Measurements from ENCODE around the gene USP46.

The USP46 gene

DNA sequence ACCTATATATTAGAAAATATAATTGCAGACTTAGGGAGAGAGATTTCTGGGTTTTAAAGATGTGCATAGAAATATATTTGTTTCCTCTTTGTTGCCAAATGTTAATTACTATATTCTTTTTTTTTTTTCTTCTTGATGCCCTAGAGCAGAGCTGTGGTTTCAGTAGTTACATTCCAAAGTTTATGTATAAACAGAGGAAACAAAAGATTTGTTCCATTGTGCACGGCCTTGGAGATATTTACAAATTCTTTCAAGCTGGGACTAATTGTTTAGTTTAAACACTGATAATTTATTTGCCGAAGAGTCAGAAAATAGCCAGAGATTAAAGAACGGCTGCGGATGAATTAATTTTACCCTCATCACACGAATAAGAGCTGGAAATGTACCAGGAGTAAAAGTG is 85.1 kb downstream of the USP46 start:
- no peak for DNase-seq (ENCODE audit: low read depth in 2 of 2)

DNA sequence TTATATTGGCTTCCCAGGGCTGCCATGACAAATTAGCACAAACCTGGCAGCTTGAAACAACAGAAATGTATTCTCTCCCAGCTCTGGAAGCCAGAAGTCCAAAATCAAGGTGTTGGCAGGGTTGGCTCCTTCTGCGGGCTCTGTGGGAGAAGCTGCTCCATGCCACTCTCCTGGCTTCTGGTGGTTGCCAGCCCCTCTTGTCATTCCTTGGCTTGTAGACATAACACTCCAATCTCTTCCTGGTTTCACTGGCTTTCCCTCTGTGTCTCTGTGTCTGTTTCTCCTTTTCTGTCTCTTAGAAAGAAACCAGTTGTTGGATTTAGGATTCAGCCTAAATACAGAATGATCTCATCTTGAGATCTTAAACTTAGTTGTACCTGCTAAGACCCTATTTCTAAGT is 85.5 kb downstream of the USP46 start:
- DNase-seq (ENCODE audit: low read depth in 2 of 2): no peak

DNA sequence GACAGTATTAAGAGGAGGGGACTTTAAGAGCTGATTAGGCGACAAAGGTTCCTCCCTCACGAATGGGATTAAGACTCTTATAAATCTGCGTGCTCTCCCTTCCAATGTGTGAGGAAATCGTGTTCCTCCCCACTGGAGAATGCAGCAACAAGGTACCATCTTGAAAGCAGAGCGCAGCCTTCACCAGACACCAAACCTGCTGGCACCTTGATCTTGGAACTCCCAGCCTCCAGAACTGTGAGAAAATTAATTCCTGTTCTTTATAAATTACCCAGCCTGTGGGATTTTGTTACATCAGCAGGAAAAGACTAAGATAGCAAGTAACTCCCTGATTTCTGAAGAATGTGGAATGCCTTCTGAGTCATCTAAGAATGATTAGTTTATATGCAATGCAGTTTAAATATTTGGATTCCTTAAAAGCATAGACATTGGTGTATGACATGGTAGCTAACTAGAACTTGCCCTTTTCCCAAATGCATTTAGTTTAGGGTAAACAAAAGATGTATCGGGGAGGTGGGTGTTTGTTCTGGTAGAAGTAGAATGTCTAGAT is 86.1 kb downstream of the USP46 start:
- DNase-seq (ENCODE audit: low read depth in 2 of 2): no peak

DNA sequence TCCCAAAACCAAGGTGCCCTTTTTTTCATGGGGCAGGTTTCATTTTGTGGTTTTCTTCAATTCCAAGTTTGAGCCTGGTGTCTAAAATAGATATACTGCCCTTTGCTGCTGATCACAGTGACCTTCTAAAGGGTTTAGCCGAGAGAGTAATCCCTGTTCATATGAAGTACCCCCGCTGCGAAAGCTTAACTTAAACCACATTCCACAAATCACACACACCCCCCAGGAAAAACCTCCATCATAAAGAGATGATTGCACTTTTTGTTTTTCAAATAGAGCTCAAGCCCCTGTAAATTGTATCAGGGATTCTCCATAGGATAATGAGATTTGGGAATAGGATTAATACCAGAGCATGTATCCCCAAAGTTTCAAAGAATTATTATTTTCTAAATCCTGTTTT is 90.8 kb downstream of the USP46 start:
- no peak for DNase-seq (ENCODE audit: low read depth in 2 of 2)

DNA sequence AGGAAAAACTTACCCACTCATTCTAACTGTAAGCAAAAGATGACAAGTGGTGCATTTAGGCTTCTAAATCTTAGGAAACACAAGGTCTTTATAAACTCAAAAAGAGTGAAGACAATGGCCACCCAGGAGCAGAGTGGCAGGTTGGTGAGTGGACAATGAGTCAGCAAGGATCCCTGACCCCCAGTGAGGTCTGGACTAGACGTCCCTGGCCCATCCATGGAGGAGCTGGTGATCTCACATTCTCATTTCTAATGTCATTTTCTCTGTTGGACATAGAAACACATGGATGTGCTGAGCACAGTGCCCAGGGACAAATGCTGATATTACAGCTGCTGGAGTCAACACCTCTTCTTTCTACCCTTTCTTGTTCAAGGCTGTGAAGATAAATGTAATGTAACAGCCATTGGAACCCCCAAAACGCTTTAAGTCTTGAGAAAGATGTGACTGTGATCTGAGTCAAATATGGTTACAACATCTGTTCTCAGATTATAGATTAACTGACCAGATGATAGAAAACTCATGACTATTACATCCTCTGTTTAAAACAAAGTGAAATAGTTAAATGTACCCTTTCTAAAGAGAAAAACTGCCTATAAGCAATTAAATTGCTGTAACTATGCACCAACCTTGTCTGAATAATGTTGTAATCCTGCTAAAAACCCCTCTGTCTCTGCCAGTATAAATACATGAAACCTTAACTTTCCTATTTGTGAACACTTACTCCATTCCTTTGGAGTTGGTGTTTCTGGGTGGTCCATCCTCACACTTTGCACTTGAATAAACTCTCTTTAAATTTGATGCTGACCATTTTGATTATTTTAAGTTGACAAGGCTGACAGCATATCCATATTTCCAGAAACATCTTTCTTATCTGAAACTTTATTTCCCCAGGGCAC is 92.7 kb downstream of the USP46 start:
- no peak for DNase-seq (ENCODE audit: low read depth in 2 of 2)

DNA sequence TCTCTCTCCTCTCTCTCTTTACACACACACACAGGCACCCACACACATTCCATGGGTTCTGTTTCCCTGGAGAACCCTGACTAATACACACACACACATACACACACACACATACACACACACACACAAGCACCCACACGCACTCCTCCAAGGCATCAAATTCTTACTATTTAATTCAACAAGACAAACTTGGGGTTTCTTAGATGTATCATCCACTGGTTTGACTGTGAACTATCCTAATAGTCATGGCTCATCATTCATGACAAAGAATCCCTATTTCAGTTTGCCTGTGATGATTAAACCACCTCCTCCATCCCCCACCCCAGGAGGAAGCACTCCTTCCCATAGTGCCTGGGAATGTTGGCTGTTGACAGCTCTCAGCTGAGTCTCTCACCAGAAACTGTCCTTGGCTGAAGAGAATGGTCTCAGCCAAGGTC is 98.2 kb downstream of the USP46 start:
- DNase-seq (ENCODE audit: low read depth in 2 of 2): no peak

DNA sequence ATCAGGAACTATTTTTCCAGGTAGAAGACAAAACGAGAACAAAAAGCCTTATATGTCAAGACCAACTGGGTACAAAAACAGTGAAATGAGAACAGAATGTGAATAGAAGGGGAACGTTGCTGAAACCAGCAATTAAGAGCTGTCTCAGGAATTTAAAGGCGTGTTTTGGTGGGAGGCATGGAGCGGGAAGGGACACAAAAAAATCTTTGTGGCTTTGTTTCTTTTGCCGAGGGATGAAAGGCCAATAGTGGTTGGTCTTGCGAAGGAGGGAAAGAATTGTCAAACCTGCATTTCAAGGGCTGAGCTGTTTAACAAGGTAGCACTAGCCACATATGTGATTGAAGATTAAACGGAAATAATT is 103.8 kb downstream of the USP46 start:
- no peak for DNase-seq (ENCODE audit: low read depth in 2 of 2)

DNA sequence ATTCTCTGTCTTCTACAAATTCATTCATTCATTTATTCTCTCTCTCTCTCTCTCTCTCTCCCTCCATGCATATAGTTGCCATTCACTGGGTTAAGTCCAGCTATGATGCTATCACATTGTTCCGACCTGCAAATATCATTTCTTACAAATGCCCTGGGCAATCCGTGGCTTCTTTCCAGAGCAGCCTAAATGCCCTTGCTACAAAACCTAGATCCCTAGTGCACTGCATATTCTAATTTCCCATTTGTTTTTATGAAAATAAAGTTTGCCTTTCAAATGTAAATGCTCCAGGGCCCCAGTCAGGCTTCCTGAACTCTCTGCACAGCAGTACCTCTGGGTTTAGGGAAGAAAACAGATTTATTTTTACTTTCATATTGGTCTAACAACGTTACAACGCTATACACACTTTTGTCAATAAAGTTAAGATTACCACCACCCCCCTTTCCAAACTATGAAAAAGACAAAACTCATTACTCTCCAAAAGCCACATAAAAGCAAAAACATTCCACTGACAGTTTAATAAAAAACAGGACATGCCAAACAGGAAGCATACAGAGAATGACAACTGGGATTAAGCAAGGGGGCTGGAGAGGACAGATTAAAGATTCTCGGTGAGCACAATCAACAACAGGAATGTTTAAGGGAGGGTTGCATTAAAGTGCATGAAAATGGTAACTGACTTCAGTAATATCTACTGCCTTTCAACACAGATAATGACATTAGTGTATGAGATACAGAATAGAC is 104.3 kb downstream of the USP46 start:
- DNase-seq (ENCODE audit: low read depth in 2 of 2): no peak

DNA sequence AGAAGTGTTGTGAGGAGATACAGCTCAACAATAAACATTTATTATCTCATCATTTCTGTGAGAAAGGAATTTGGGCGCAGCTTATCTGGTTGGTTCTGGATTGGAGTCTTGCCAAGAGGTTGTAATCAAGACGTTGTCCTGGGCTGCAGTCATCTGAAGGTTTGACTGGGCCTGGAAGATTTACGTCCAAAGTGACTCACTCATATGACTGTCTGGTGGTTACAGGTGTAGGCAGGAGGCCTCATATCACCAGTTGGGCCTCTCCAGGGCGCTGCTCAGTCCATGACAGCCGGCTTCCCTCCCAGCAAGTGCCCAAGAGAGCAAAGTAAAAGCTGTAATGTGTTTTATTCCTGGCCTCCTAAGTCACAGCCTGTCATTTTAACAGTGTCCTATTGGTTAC is 106.3 kb downstream of the USP46 start:
- DNase-seq (ENCODE audit: low read depth in 2 of 2): no peak

DNA sequence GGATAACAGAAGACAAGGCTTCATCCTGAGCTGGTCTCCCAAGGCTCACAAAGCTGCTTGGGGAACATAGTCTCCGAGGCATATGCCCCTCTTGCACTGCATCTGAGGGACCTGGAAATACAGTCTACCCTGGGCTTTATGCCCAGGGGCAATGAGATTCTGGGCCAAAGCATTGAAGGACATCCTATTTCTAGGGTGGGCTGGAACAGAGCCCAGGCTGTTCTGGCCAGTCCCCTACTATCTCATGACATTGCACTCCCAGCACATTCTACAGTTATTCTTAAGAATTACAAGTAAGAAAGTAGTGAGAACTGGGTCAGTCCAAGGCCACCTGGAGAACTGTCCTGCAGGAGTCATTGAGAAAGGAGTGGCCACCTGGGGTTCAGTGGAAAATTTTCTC is 107.6 kb downstream of the USP46 start:
- DNase-seq (ENCODE audit: low read depth in 2 of 2): no peak

DNA sequence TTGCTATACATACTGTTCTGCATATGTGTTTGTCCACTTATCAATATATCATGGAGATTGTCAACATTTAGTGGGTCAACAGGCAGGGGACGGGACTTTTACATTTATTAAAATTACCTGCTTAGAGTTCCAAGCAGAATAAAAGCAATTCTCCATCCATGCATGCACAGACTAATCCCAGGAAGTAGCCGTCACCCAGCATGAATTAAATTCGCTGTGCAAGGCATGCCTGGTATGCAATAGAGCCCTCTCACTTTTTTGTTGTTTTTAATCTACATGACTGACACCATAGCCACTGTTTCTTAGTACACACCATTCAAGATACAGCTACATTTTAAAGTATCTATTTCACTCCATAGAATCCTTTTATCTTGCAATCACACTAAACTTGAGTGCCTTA is 108.9 kb downstream of the USP46 start:
- no peak for DNase-seq (ENCODE audit: low read depth in 2 of 2)

DNA sequence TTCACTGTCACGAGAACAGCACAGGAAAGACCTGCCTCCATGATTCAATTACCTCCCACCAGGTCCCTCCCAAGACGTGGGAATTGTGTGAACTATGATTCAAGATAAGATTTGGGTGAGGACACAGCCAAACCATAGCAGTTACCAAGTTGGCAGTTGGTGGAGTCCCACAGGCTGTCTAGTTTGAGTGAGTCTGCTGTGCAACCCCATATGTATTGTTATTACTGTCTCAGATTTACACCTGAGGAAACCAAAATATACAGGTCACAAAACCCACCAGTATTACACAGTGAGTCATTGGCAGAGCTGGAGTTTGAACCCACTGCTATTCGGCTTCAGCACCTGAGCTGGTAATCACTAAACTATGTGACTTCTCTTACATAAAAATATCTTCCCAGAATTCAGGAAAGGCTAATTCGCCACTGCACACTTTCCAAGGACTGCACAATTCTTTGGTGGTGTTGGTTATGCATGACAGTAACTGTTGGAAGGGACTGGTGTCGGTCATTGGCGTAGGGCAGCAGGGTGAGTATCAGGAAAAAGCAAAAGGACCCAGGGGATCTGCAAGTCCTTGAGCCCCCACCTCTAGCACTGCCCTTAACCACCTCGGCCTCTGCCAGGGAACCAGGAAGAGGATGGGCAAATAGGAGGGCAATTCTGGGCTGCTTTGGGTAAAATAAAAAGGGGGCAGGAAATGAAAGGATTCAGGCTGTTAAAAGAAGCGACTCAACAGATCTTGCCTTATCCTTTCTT is 110.1 kb downstream of the USP46 start:
- DNase-seq (ENCODE audit: low read depth in 2 of 2): no peak

DNA sequence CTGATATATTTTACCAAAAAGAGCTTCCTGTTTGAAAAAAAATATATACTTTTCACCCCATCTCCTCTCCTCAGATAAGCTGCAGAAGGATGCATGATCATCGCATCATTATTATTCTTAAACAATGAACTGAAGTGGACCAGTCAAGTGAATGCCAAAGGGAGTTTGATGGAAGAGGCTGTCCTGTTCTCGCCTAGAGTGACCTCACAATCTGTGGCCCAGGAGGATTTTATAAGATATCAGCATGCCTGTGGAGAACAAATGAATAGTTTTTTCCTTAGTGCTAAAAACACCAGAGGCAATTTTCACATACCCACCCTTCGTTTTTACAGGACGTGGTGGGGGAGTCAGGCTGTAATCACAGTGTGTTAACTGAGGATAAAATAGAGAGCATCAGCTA is 112.7 kb downstream of the USP46 start:
- no peak for DNase-seq (ENCODE audit: low read depth in 2 of 2)

DNA sequence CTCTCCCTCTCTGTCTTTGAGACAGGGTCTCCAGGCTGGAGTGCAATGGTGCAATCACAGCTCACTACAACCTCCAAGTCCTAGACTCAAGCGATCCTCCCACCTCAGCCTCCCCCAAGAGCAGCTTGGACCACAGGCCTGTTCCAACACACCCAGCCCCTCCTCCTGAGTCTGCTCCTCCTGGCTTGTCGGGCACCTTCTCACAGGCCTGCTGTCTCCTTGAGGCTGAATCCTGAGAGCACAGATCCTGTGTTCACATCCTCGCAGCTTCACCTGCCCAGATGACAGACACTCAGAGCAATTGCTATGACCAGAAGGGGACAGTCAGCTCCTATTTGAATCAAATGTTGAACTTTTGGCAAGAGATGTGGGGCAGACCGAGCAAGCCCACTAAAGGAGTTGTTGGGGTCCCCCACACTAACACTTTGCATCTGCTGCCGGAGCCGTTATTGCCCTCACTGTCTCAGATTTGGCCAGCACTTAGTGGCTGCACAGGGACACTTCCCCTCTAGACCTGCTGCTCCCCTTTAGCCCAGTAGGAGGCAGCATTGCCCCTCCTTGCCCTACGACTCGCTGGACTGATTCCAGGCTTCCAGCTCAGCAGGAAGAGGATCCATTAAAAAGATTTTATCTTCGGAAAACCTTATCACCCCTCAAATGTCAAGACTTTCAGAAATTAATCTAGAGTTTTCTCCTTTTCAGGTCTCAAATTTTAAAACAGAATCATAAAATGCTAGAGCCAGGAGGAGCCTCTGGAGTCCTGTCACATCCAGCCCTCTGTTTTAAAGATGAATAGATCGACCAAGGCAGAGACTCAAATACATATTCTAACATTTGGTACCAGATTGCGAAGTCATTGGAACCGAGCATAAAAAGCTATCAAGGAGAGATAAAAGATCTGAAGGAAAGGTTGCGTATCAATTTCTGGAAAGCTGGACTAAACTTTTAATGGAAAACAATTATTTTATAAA is 113.7 kb downstream of the USP46 start:
- peak; percentile 45 to 50 for DNase-seq (ENCODE audit: low read depth in 2 of 2)

Data from stimulated activated CD4-positive, alpha-beta T cell treated with anti-CD3 and anti-CD28 coated beads, Interleukin-4, amount 100 ng/mL, for 48 hours (primary cell).